ENCODE results near the gene CD99.

DNA sequence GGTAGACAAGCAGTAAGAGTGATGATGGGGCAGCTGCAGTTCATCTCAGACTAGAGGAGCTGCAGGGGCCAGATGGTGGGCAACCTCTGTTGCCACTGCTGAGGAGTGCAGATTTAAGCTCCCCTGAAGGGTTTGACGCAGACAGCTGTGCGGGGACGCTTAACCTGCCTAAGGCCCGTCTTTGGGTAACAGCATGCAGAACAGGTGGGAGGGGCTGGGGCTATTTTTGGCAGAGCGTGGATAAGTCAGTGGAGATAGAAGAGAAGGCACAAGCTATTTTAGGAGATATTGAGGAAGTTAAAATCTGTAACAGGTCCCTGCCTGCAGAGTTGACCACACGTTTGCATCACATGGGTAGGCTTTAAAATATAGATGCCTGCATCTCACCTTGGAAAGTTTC is 10.5 kb downstream of the CD99 start:
- TF ChIP-seq, protein P1, sequence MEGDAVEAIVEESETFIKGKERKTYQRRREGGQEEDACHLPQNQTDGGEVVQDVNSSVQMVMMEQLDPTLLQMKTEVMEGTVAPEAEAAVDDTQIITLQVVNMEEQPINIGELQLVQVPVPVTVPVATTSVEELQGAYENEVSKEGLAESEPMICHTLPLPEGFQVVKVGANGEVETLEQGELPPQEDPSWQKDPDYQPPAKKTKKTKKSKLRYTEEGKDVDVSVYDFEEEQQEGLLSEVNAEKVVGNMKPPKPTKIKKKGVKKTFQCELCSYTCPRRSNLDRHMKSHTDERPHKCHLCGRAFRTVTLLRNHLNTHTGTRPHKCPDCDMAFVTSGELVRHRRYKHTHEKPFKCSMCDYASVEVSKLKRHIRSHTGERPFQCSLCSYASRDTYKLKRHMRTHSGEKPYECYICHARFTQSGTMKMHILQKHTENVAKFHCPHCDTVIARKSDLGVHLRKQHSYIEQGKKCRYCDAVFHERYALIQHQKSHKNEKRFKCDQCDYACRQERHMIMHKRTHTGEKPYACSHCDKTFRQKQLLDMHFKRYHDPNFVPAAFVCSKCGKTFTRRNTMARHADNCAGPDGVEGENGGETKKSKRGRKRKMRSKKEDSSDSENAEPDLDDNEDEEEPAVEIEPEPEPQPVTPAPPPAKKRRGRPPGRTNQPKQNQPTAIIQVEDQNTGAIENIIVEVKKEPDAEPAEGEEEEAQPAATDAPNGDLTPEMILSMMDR (IDR thresholded peaks at IDR 0.05; ENCODE audit: low read depth, low read length), result no peak
- TF ChIP-seq EZH2phosphoT487 (IDR thresholded peaks at IDR 0.05; ENCODE audit: low read depth), result no peak

Measured in OCI-LY3 (cell line).